Gastrocnemius medialis (tissue), 4 donors: ENCODE results near the gene POLG. TPM values are rescaled to one million over a fixed set of nuclear protein-coding genes. Genes with fewer than 3 reads are reported as not detected.

Experiments used
- ATAC-seq, 2 donors: fragments of 150-250 bp; one replicate each; pipeline ENCODE4 v1.9.1; 2016
- DNase-seq, 2 donors: peaks; one replicate each; pipeline ENCODE4 v3.0.0-alpha.2; 2019
- H3K27ac ChIP-seq, 4 donors: fragments of 200-600 bp; sonication (generic); 1 replicate in 1 of 4; 2 replicates in 3 of 4; pipeline ENCODE4 v1.5.1; 2016 to 2018; ENCODE audit warnings: mild to moderate bottlenecking in 2 of 4, moderate library complexity in 1 of 4
- H3K27me3 ChIP-seq, 3 donors: fragments of 200-600 bp; sonication (generic) in 2 of 3; 1 replicate in 1 of 3; 2 replicates in 2 of 3; pipeline versions ENCODE4 v1.5.1 to v1.6.0; 2016 to 2019; ENCODE audit warnings: mild to moderate bottlenecking in 1 of 3, moderate library complexity in 1 of 3
- H3K36me3 ChIP-seq, 2 donors: fragments of 200-600 bp; sonication (generic) in 1 of 2; one replicate each; pipeline ENCODE4 v1.5.1; 2017 to 2018
- H3K4me1 ChIP-seq, 2 donors: fragments of 200-600 bp; sonication (generic) in 1 of 2; one replicate each; pipeline ENCODE4 v1.5.1; 2016 to 2017; ENCODE audit warnings: mild to moderate bottlenecking in 2 of 2
- H3K4me3 ChIP-seq, 4 donors: fragments of 200-600 bp; sonication (generic) in 3 of 4; 1 replicate in 1 of 4; 2 replicates in 3 of 4; pipeline ENCODE4 v1.5.1; 2016 to 2019; ENCODE audit warnings: mild to moderate bottlenecking in 2 of 4
- H3K9me3 ChIP-seq, 3 donors: fragments of 200-600 bp; sonication (generic) in 2 of 3; 1 replicate in 1 of 3; 2 replicates in 2 of 3; pipeline ENCODE4 v1.5.1; 2016 to 2019
- CTCF ChIP-seq, 5 experiments: fragments of 450-650 bp in 3 of 5; fragments of 200-600 bp in 2 of 5; sonication (generic) in 2 of 5; IDR thresholded peaks in 4 of 5; conservative IDR thresholded peaks in 1 of 5; 1 replicate in 4 of 5; 2 replicates in 1 of 5; pipeline ENCODE4 v1.5.1; 2016 to 2019; ENCODE audit warnings: antibody characterized with exemption in 5 of 5, mild to moderate bottlenecking in 3 of 5, moderate library complexity in 3 of 5
- POLR2A ChIP-seq, 2 donors: fragments of 450-650 bp; IDR thresholded peaks; one replicate each; pipeline ENCODE4 v1.6.1; 2017; ENCODE audit warnings: antibody characterized with exemption in 2 of 2, mild to moderate bottlenecking in 2 of 2, moderate library complexity in 2 of 2
- in situ Hi-C, 4 donors: fragments of 200-750 bp; cut with MboI; loops; one replicate each; pipeline versions ENCODE4 v1.15.0 to v1.8.0; 2017; ENCODE audit warnings: low sequenced_read_pairs in 4 of 4
- intact Hi-C: fragments of 100-400 bp; cut with DNase I; formaldehyde crosslinking; loops from one replicate; pipeline ENCODE4 v1.15.1; 2023; ENCODE audit warnings: low total_unique reads
- total RNA-seq, 4 donors: library from RNA; depleted of rRNA; stranded (reverse); fragments of >200 nt; gene quantifications; one replicate each; pipeline versions ENCODE4 v1.1.0 to v1.2.3, GENCODE V29; 2016

The POLG gene
- total RNA-seq, 4 donors from 2014 or later: 50.9 to 81.9 (median 61.4) TPM

- Histone ChIP-seq H3K9me3 (no peaks in the 10 kb centered on the region), H3K4me3 (no peak overlapping the region), H3K36me3 (no peaks in the 10 kb centered on the region), H3K27me3 (peaks cover 0 to 3% (median 0%) of the 10 kb centered on the region in 3 donors), H3K27ac (no peak overlapping the region), H3K4me1 (no peaks in the 10 kb centered on the region)
- intact Hi-C loops: no loop called here
- ATAC-seq (no peak), DNase-seq (no peak)
- in situ Hi-C loops: no loop called here
- TF ChIP-seq CTCF (IDR thresholded peaks at IDR 0.05 in 4 of 5, conservative IDR thresholded peaks at IDR 0.05 in 1 of 5): no peak
- no peak for TF ChIP-seq POLR2A (IDR thresholded peaks at IDR 0.05)
These were observed 12.1 kb upstream of the POLG start for GRCh38 chr15:89346516-89347231.

- in situ Hi-C loops: no loop called here
- Histone ChIP-seq H3K27ac (no peak overlapping the region), H3K4me3 (no peak overlapping the region), H3K4me1 (no peaks in the 10 kb centered on the region), H3K9me3 (no peaks in the 10 kb centered on the region), H3K27me3 (peaks cover 0 to 3% (median 0%) of the 10 kb centered on the region in 3 donors), H3K36me3 (no peaks in the 10 kb centered on the region)
- intact Hi-C loops: no loop called here
- ATAC-seq (no peak), DNase-seq (no peak)
- TF ChIP-seq POLR2A (IDR thresholded peaks at IDR 0.05) (no peak), CTCF (IDR thresholded peaks at IDR 0.05 in 4 of 5, conservative IDR thresholded peaks at IDR 0.05 in 1 of 5) (no peak)
These were observed 10.6 kb upstream of the POLG start for GRCh38 chr15:89345248-89345647.

- ATAC-seq (no peak), DNase-seq (no peak)
- Histone ChIP-seq H3K9me3 (no peaks in the 10 kb centered on the region), H3K4me1 (no peaks in the 10 kb centered on the region), H3K27me3 (peaks cover 0 to 3% (median 0%) of the 10 kb centered on the region in 3 donors), H3K4me3 (no peak overlapping the region), H3K36me3 (no peaks in the 10 kb centered on the region), H3K27ac (no peak overlapping the region)
- intact Hi-C loops (no loop called here), in situ Hi-C loops (no loop called here)
- TF ChIP-seq CTCF (IDR thresholded peaks at IDR 0.05 in 4 of 5, conservative IDR thresholded peaks at IDR 0.05 in 1 of 5): no peak
- TF ChIP-seq POLR2A (IDR thresholded peaks at IDR 0.05): no peak
These were observed 8.2 kb upstream of the POLG start for GRCh38 chr15:89342840-89343239.

GRCh38 chr15:89341316-89342005 is 6.8 kb upstream of the POLG start:
- Histone ChIP-seq H3K4me1 (no peaks in the 10 kb centered on the region), H3K4me3 (no peak overlapping the region), H3K27me3 (peaks cover 0 to 3% (median 0%) of the 10 kb centered on the region in 3 donors), H3K36me3 (no peaks in the 10 kb centered on the region), H3K9me3 (no peaks in the 10 kb centered on the region), H3K27ac (no peak overlapping the region)
- in situ Hi-C loops (no loop called here), intact Hi-C loops (no loop called here)
- no peak for TF ChIP-seq CTCF (IDR thresholded peaks at IDR 0.05 in 4 of 5, conservative IDR thresholded peaks at IDR 0.05 in 1 of 5)
- TF ChIP-seq POLR2A (IDR thresholded peaks at IDR 0.05): no peak
- DNase-seq (no peak), ATAC-seq (no peak)
